DND-41 (cell line): ENCODE results near the gene PLPPR1.

Experiments
- ATAC-seq: fragments of 200-7000 bp; cut with Tn5 transposase; 3 replicates; pipeline ENCODE4 v1.9.1; 2021; ENCODE audit warnings: low read depth; ENCODE audit not compliant: insufficient read depth
- DNase-seq: peaks from one replicate; pipeline ENCODE4 v3.0.0-alpha.2; 2020
- H2AFZ ChIP-seq: 2 replicates; pipeline ENCODE4 v1.6.0; 2012; ENCODE audit warnings: low read depth, low read length
- H3K27ac ChIP-seq: 2 replicates; pipeline ENCODE4 v1.5.1; 2012; ENCODE audit warnings: low read length, inconsistent platforms
- H3K27me3 ChIP-seq: fragments of 200-600 bp; sonication (generic); 2 replicates; pipeline ENCODE4 v1.6.0; 2012; ENCODE audit warnings: low read length, mild to moderate bottlenecking, inconsistent platforms; ENCODE audit not compliant: insufficient read depth, poor library complexity
- H3K36me3 ChIP-seq: 2 replicates; pipeline ENCODE4 v1.5.1; 2012; ENCODE audit warnings: low read length, inconsistent platforms; ENCODE audit not compliant: insufficient read depth
- H3K4me1 ChIP-seq: 2 replicates; pipeline ENCODE4 v1.5.1; 2012; ENCODE audit warnings: mild to moderate bottlenecking, low read length; ENCODE audit not compliant: insufficient read depth
- H3K4me2 ChIP-seq: 2 replicates; pipeline ENCODE4 v1.6.0; 2012; ENCODE audit warnings: mild to moderate bottlenecking, moderate library complexity, low read length, inconsistent platforms; ENCODE audit not compliant: insufficient read depth
- H3K4me3 ChIP-seq, 2 experiments: fragments of 200-600 bp in 1 of 2; shearing (Covaris generic) in 1 of 2; 2 replicates each; pipeline ENCODE4 v1.5.1; 2012 to 2016; ENCODE audit warnings: inconsistent platforms in 2 of 2, low read length in 2 of 2, mild to moderate bottlenecking in 2 of 2, low read depth in 1 of 2, moderate library complexity in 1 of 2
- H3K79me2 ChIP-seq: 2 replicates; pipeline ENCODE4 v1.6.0; 2012; ENCODE audit warnings: low read length, inconsistent platforms; ENCODE audit not compliant: insufficient read depth
- H3K9ac ChIP-seq: 2 replicates; pipeline ENCODE4 v1.6.0; 2012; ENCODE audit warnings: low read depth, mild to moderate bottlenecking, inconsistent platforms, low read length, moderate library complexity
- H3K9me3 ChIP-seq: 2 replicates; pipeline ENCODE4 v1.5.1; 2012; ENCODE audit warnings: low read length, moderate library complexity, mild to moderate bottlenecking, inconsistent platforms; ENCODE audit not compliant: insufficient read depth, severe bottlenecking
- H4K20me1 ChIP-seq: 2 replicates; pipeline ENCODE4 v1.6.0; 2012; ENCODE audit warnings: low read length; ENCODE audit not compliant: insufficient read depth
- EZH2 ChIP-seq: IDR thresholded peaks from 3 replicates; pipeline ENCODE4 v1.6.1; 2012; ENCODE audit warnings: borderline replicate concordance, low read depth, mild to moderate bottlenecking, moderate library complexity, low read length, inconsistent platforms; ENCODE audit not compliant: severe bottlenecking
- TF ChIP-seq, protein P1 (sequence below): IDR thresholded peaks from 2 replicates; pipeline ENCODE4 v1.5.1; 2012; ENCODE audit warnings: borderline replicate concordance, low read length, moderate library complexity, mild to moderate bottlenecking; ENCODE audit not compliant: poor library complexity, severe bottlenecking; ENCODE audit errors: extremely low read depth

The PLPPR1 gene

DNA sequence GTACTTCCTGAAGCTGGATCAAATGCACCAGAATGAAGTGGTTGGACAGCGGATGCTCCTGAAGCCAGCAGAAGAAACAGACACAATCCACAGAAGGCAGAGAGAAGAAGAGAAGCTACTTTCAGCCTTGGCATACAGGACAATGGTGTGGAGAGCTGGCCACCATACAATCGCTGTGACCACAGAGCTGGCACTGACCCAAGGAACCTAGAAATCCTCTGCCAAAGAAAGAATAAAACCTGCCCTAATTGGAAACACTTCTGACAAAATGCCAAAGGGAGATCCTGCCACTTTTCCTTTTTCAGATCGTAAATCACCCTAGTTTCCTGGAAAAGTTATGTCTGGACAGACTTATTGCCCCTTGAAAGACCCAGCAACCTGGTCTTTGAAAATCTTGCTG lies 278.5 kb downstream of the PLPPR1 start:
- TF ChIP-seq EZH2, result no peak
- TF ChIP-seq, protein P1, sequence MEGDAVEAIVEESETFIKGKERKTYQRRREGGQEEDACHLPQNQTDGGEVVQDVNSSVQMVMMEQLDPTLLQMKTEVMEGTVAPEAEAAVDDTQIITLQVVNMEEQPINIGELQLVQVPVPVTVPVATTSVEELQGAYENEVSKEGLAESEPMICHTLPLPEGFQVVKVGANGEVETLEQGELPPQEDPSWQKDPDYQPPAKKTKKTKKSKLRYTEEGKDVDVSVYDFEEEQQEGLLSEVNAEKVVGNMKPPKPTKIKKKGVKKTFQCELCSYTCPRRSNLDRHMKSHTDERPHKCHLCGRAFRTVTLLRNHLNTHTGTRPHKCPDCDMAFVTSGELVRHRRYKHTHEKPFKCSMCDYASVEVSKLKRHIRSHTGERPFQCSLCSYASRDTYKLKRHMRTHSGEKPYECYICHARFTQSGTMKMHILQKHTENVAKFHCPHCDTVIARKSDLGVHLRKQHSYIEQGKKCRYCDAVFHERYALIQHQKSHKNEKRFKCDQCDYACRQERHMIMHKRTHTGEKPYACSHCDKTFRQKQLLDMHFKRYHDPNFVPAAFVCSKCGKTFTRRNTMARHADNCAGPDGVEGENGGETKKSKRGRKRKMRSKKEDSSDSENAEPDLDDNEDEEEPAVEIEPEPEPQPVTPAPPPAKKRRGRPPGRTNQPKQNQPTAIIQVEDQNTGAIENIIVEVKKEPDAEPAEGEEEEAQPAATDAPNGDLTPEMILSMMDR, result no peak
- DNase-seq (no peak), ATAC-seq (no peak)
- H4K20me1 ChIP-seq, result no peaks in the 10 kb centered on the region
- no peaks in the 10 kb centered on the region for H3K9me3 ChIP-seq
- H3K4me3 ChIP-seq, result no peak overlapping the region
- no peak overlapping the region for H3K9ac ChIP-seq
- no peaks in the 10 kb centered on the region for H3K79me2 ChIP-seq
- no peaks in the 10 kb centered on the region for H3K4me1 ChIP-seq
- H3K27me3 ChIP-seq, result peaks cover 7% of the 10 kb centered on the region
- H3K27ac ChIP-seq, result no peak overlapping the region
- H3K4me2 ChIP-seq, result no peak overlapping the region
- no peaks in the 10 kb centered on the region for H3K36me3 ChIP-seq
- no peak overlapping the region for H2AFZ ChIP-seq

DNA sequence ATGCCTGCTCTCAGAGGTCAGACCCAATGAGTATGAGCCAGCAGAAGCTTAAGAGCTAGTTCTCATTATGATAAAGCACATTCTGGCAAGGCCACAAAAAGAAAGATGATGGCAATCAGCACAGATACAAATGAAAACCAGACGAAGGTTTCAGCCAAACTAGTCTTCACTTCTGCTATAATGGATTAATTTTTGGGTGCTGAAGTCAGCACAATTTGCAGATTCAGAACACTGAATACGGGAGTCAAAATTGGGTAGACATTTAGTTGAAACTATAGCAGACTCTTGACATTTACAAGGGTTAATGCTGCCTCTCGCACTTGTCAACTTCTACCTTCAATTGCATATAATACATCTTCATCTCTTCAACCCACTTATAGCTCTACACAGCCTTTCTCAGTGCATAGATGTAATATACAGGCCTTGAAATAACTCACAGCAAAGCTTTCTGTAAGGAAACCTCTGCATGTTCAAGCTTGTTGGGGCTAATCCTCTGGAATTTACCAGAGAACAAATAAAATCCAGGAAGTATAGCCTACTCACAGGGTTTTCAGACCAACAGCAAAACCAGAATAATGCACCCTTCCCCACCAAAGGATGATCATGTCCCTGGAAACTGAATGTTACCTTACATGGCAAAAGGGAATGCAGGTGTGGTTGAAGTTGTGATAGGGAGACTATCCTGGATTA lies 279.1 kb downstream of the PLPPR1 start:
- no peaks in the 10 kb centered on the region for H3K79me2 ChIP-seq
- H3K27ac ChIP-seq, result no peak overlapping the region
- no peak for TF ChIP-seq EZH2
- TF ChIP-seq, protein P1, result no peak
- H3K9me3 ChIP-seq, result no peaks in the 10 kb centered on the region
- no peak for ATAC-seq
- H3K4me2 ChIP-seq, result no peak overlapping the region
- H4K20me1 ChIP-seq, result no peaks in the 10 kb centered on the region
- H3K4me3 ChIP-seq, result no peak overlapping the region
- no peak for DNase-seq
- H3K36me3 ChIP-seq, result no peaks in the 10 kb centered on the region
- H3K27me3 ChIP-seq, result peaks cover 7% of the 10 kb centered on the region
- no peak overlapping the region for H2AFZ ChIP-seq
- H3K9ac ChIP-seq, result no peak overlapping the region
- H3K4me1 ChIP-seq, result no peaks in the 10 kb centered on the region

DNA sequence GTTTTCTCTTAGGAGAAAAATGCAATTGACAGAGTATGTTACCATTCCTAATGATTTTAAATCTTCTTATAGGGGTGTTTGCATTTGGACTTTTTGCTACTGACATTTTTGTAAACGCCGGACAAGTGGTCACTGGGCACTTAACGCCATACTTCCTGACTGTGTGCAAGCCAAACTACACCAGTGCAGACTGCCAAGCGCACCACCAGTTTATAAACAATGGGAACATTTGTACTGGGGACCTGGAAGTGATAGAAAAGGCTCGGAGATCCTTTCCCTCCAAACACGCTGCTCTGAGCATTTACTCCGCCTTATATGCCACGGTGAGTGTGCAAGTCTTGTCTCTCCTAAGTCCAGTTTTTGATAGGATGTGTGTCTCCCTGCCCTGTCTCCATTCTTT lies 280.6 kb downstream of the PLPPR1 start:
- no peak for DNase-seq
- peaks cover 7% of the 10 kb centered on the region for H3K27me3 ChIP-seq
- H3K4me2 ChIP-seq, result no peak overlapping the region
- H3K4me3 ChIP-seq, result no peak overlapping the region
- no peak overlapping the region for H3K27ac ChIP-seq
- no peaks in the 10 kb centered on the region for H3K4me1 ChIP-seq
- TF ChIP-seq, protein P1, result no peak
- TF ChIP-seq EZH2, result no peak
- no peak for ATAC-seq
- no peaks in the 10 kb centered on the region for H3K9me3 ChIP-seq
- no peaks in the 10 kb centered on the region for H4K20me1 ChIP-seq
- no peak overlapping the region for H2AFZ ChIP-seq
- H3K9ac ChIP-seq, result no peak overlapping the region
- H3K36me3 ChIP-seq, result no peaks in the 10 kb centered on the region
- H3K79me2 ChIP-seq, result no peaks in the 10 kb centered on the region

DNA sequence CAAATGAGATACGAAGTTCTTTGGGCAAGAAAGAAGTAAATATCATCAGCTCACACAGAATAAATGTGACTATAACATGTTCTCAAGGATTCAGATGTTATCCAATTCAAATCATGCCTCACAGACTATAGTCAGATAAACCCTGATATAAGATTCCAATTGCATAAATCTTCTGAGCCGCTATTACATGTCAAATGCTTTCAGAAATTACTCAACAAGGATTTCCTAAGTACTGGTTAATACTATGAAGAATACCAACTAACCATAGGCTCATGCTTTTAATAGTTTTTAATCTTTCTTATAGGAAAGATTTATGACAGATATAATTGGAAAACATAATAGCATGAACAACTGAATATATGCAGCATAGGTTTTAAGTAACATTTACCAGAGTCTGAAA lies 282.7 kb downstream of the PLPPR1 start:
- H3K36me3 ChIP-seq, result no peaks in the 10 kb centered on the region
- H3K9me3 ChIP-seq, result no peaks in the 10 kb centered on the region
- H3K27me3 ChIP-seq, result peaks cover 5% of the 10 kb centered on the region
- H3K4me1 ChIP-seq, result no peaks in the 10 kb centered on the region
- H3K79me2 ChIP-seq, result no peaks in the 10 kb centered on the region
- no peak for TF ChIP-seq EZH2
- TF ChIP-seq, protein P1, result no peak
- H4K20me1 ChIP-seq, result no peaks in the 10 kb centered on the region
- H3K4me3 ChIP-seq, result no peak overlapping the region
- DNase-seq (no peak), ATAC-seq (no peak)
- H3K4me2 ChIP-seq, result no peak overlapping the region
- no peak overlapping the region for H2AFZ ChIP-seq
- H3K9ac ChIP-seq, result no peak overlapping the region
- H3K27ac ChIP-seq, result no peak overlapping the region
